Neural crest cell (in vitro differentiated cells): ENCODE measurements around the gene ZNF574. TPM values are rescaled to one million over a fixed set of nuclear protein-coding genes. Genes with fewer than 3 reads are reported as not detected.
A peak's percentile ranks its signal among the peaks of the same experiment; 100 is the strongest.

Source experiments
- DNase-seq: peaks from one replicate; pipeline ENCODE4 v3.0.0; 2021; ENCODE audit warnings: low read depth, mixed read lengths, low spot score
- H3K27ac Mint-ChIP-seq: one replicate; pipeline ENCODE4 v1.8.0; 2021; ENCODE audit warnings: mild to moderate bottlenecking, mixed read lengths; ENCODE audit not compliant: unreplicated experiment
- H3K27me3 Mint-ChIP-seq: 2 replicates; pipeline ENCODE4 v1.8.0; 2021; ENCODE audit warnings: low read depth, mild to moderate bottlenecking, mixed read lengths
- H3K36me3 Mint-ChIP-seq: 2 replicates; pipeline ENCODE4 v1.8.0; 2021; ENCODE audit warnings: low read depth, mild to moderate bottlenecking, mixed read lengths
- H3K4me1 Mint-ChIP-seq: 2 replicates; pipeline ENCODE4 v1.8.0; 2021; ENCODE audit warnings: mixed read lengths
- H3K4me3 Mint-ChIP-seq: one replicate; pipeline ENCODE4 v1.8.0; 2021; ENCODE audit warnings: mild to moderate bottlenecking, mixed read lengths
- H3K9me3 Mint-ChIP-seq: 2 replicates; pipeline ENCODE4 v1.8.0; 2021; ENCODE audit warnings: mixed read lengths
- CTCF ChIP-seq: fragments of 200-600 bp; sonication (generic); conservative IDR thresholded peaks from 2 replicates; pipeline ENCODE4 v1.5.0; 2021; ENCODE audit warnings: antibody characterized with exemption, mild to moderate bottlenecking
- long read RNA-seq: library from polyadenylated mRNA; unstranded; transcript quantifications from one replicate; pipeline ENCODE4 v2.0.0, GENCODE V29; 2020
- total RNA-seq: library from RNA; stranded (reverse); gene quantifications from 2 replicates; pipeline ENCODE4 v1.2.1, GENCODE V29; 2021

ZNF574 gene
- total RNA-seq = 25.6 and 26.0 TPM in 2 replicates
- long read RNA-seq = 0 reads

DNA sequence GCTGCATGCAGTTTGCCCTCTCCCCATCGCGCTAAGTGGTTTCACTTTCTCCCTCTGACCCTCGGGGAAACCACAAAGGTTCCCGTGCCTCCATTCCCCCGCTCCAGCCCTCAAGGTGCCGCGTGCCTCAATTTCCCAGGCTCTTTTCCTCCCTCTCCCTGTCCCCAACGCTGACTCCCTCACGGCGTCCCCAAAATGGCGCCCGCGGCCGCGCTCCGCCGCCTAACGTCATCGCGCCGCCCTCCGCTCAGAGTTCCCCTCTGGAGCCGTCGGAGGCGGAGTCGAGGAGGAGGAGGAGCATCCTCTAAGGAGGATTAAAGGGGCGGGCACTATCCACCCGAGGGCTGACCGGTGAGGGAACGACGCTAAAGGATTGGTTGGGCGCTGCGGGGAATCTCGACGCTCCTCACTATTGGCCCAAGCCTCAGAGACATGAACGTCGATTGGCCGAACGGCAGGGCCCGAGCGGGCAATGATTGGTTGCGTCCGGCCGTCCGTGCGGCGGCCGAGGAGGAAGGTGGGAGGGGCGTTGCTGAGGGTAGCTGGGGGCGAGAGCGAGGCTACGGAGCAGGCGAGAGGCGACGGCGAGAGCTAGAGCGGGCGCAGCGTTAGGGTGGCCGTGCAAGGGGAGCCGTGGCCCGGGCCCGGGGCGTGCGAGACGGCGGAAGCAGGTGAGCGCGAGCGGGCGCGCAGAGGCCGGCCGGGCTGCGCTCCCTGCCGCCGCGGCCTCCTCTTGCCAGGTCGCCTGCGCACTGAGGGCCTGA lies at the start of gene ZNF574:
TSS of gene ZNF574 (plus strand) at position 551 of the 764 bp plus-strand sequence. CDS start 2,441 bp downstream, outside the sequence.
- peak within 1 kb of the TSS; percentile 98 for H3K4me3 Mint-ChIP-seq
- no peak for TF ChIP-seq CTCF
- H3K9me3 Mint-ChIP-seq = no peaks in the 10 kb centered on the region
- H3K36me3 Mint-ChIP-seq = peaks cover 3% of the 10 kb centered on the region
- peaks cover 35% of the 10 kb centered on the region for H3K4me1 Mint-ChIP-seq
- H3K27ac Mint-ChIP-seq = peak within 1 kb of the TSS; percentile 100
- H3K27me3 Mint-ChIP-seq = peaks cover 11% of the 10 kb centered on the region
- peak; percentile 94 for DNase-seq

DNA sequence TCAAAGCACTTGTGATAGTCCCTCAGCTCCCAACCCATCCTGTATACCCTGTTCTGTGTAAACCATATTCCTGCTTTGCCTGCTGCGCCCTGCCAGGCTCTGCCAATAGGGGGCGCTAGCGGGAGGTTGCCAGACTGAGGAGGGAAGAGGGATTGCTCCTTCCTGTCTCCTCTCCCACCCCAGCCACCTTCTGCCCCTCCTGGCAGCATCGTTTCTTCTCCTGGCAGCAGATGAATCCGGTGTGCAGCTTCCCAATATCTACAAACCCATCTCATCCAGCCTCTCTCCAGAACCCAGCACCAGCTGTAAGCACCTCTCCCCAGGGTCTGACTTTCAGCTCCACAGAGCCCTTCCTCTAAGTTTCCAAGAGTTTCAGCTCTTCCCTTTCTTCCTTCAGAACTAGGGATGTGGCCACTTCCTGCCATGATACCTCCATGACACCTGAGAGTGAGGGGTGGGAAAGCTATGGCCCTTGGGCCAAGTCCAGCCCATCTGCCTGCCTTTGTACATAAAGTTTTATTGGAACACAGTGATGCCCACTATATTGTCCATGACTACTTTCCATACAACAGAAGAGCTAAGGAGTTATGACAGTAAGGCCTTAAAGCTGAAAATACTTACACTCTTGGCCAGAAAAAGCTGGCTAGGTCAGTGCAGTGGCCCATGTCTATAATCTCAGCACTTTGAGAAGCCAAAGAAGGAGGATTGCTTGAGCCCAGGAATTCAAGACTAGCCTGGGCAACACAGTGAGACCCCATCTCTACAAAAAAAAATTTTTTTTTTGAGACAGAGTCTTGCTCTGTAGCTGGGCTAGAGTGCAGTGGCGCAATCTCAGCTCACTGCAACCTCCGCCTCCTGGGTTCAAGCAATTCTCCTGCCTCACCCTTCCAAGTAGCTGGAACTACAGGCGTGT lies 47.4 kb upstream of the ZNF574 start:
- H3K9me3 Mint-ChIP-seq = no peaks in the 10 kb centered on the region
- TF ChIP-seq CTCF = peak; percentile 61
- no peaks in the 10 kb centered on the region for H3K27me3 Mint-ChIP-seq
- H3K4me3 Mint-ChIP-seq = no peak overlapping the region
- H3K36me3 Mint-ChIP-seq = no peaks in the 10 kb centered on the region
- peak; percentile 33 for DNase-seq
- H3K27ac Mint-ChIP-seq = no peak overlapping the region
- peaks cover 12% of the 10 kb centered on the region for H3K4me1 Mint-ChIP-seq

GRCh38 chr19:42030645-42031440 lies 45.1 kb upstream of the ZNF574 start:
- no peak for TF ChIP-seq CTCF
- Mint-ChIP-seq H3K27me3 (no peaks in the 10 kb centered on the region), H3K4me3 (no peak overlapping the region), H3K27ac (no peak overlapping the region), H3K9me3 (no peaks in the 10 kb centered on the region), H3K36me3 (no peaks in the 10 kb centered on the region), H3K4me1 (peaks cover 17% of the 10 kb centered on the region)
- DNase-seq = no peak

DNA sequence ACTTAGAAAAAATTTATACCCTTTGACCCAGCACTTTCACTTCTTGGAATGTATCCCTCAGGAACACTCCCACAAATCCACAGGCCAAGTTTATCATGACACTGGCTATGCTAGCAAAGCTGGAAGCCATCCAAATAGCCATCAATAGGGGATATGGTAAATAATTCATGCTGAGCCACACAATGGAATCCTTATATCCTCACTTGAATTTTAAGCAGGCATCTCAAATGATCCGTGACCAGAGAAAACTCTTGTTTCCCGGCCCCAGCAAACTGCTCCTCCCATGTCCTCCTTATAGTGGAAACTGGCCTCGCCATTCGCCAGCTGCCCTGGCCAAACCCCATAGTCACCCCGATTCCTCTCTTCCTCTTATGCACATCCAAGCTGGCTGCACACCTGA lies 43.5 kb upstream of the ZNF574 start:
- Mint-ChIP-seq H3K4me1 (peaks cover 17% of the 10 kb centered on the region), H3K27ac (no peak overlapping the region), H3K27me3 (no peaks in the 10 kb centered on the region), H3K4me3 (no peak overlapping the region), H3K36me3 (no peaks in the 10 kb centered on the region), H3K9me3 (no peaks in the 10 kb centered on the region)
- no peak for TF ChIP-seq CTCF
- no peak for DNase-seq

- TF ChIP-seq CTCF = no peak
- H3K36me3 Mint-ChIP-seq = no peaks in the 10 kb centered on the region
- no peak for DNase-seq
- no peak overlapping the region for H3K27ac Mint-ChIP-seq
- H3K27me3 Mint-ChIP-seq = no peaks in the 10 kb centered on the region
- H3K4me1 Mint-ChIP-seq = peaks cover 17% of the 10 kb centered on the region
- no peak overlapping the region for H3K4me3 Mint-ChIP-seq
- H3K9me3 Mint-ChIP-seq = no peaks in the 10 kb centered on the region
These were observed 42.6 kb upstream of the ZNF574 start for GRCh38 chr19:42033413-42033812.
